Measurements from ENCODE around the gene NAV3.
A peak's percentile ranks its signal among the peaks of the same experiment; 100 is the strongest.

The NAV3 gene

DNA sequence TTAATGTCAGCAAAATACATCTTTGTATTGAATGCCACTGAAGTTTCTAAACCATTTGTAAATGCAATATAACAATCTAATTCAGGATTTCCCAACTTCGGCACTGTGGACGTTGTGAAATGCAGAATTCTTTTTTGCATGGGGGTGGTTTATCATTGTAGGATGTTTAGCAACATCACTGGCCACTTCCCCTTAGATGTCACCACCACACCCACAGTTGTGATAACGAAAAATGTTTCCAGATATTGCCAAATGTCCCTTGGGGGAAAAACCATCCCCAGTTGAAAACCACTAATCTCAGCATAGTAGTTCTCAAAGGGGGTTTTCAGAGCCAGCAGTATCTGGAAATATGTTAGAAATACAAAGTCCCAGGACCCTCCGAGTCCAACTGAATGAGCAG is 203.3 kb downstream of the NAV3 start:
- intact Hi-C loops (cut with DNase I), result no loop called here
- no peak for DNase-seq

DNA sequence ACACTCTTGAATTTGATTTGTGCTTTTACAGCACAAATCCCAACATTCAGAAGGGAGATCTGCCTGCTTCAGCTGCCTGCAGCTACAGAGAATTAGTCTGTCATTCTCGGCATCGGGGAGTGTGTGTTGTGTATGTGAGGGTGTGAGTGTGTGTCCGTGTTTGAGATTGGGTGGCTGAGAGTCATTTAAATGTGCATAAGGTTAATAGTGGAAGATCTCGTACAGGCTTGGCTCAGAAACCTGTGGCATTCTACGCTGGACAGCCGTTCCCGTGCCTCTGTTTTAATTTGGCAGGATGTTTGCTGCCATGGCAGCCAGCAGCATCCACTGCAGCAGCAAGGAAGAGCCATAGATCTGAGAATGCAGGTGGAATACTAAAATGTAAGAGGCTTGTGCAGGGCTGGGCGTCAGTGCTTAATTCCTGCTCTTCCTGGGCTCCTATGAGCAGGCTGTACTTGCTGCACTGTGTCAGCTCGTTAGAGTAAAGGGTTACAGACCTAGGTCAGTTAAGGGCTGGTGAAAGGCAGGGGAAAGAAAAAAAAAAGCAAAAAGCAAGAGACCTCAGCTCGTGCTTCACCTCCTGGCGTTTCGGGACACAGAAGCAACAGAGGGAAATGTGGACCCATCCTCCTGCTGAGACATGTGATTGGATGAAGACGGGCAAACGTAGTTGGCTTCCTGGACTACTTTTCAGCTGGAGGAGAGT is 205.4 kb downstream of the NAV3 start:
- intact Hi-C loops (cut with DNase I), result no loop called here

DNA sequence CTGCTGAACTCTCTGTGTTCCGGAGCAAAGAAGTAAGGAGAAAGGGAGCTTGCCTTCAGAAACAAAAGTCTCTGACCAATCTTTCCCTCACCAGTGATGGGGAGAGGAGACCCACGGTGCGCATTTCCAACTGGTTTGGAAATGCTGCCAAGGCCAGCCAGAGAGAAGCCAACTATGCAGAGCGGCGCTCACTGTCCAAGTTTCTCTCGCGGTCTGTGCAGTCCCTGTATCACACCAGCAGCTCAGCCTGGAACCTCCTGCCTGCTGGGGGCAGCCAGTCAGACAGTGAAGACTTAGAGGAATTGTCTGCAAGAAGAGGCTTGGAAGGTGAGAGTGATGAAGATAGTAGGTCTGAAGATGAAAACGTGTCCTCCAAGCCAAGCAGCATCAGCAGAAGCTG is 206.2 kb downstream of the NAV3 start:
- DNase-seq, result peak in 5 of 10 donors; percentile 9 to 82 (median 67)
- intact Hi-C loops (cut with DNase I), result no loop called here

More for the DNA sequence above, 205.4 kb downstream of the NAV3 start:
- DNase-seq, result peak in 7 of 10 donors; percentile 14 to 77 (median 27)

DNA sequence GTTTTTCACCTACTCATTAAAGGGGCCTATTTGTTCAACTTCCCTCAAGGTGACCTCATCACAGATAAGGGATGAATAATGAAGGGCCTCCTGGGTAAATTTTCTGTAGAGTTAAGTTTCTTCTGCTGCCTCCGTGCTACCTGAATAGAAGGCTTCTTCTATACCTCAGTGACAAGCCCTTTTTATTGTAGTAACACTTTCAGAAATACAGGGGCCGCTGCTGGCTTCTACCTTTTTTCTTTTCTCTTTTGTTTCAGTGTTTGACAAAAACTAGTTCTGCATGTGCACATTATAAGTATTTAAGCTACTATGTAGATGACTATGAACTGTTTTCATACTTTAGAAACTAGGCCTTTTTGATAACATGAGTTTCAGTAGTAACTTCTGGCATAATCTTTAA is 207.0 kb downstream of the NAV3 start:
- intact Hi-C loops (cut with DNase I), result no loop called here
- DNase-seq, result no peak

DNA sequence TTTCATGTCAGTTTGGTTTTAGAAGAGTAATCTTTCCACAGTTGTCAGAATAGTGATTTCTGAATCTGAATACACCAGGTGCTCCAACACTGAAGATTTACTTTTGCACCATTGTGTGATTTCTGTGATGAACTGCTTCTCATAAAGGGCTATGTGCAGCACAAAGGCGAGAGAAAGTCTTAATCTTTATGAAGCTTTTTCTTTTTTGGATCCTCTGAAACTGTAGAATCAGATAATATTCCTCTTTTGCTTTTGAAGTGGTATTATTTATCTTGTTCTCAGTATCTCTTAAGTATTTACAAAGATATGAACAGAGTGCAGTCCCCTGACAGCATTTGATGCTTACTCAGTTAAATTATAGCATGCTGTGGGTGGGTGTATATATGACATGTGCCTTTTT is 207.8 kb downstream of the NAV3 start:
- DNase-seq, result no peak
- intact Hi-C loops (cut with DNase I), result no loop called here

DNA sequence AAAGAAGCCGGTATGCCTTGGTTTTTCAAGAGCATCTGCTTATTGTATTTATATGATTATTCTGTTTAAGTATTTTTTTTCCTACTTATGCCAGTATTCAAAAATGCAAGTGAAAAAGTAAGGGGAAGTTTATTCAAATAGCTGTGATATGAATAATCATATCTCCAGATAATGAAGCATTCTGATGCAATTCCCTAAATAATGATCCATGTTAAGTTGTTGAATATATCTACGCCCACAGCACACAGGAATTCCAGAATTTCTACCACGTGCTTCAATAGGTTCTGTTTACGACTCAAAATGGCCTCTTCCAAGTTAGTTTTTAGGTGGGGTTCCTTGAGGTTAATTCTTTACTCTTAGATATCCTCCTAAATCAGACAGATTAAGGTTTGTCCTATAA is 208.3 kb downstream of the NAV3 start:
- intact Hi-C loops (cut with DNase I), result no loop called here
- no peak for DNase-seq

DNA sequence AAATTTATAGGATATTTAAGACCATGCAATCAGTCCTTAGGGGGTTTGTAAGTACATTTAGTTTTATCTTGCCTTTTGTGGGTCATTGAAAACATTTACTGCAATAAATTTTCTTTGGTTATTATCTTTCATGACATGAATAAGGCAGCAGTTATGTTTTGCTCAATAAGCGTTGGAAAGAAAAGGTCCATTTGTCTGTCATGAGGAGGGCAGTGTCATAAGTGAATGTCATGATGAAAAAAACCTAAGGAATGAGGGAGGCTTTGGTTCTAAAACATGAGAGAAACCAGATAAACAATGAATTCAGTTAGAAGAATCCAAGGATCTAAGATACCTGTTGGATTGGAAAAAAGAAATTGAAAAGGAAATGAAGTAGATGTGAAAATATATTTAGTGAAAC is 209.4 kb downstream of the NAV3 start:
- no peak for DNase-seq

DNA sequence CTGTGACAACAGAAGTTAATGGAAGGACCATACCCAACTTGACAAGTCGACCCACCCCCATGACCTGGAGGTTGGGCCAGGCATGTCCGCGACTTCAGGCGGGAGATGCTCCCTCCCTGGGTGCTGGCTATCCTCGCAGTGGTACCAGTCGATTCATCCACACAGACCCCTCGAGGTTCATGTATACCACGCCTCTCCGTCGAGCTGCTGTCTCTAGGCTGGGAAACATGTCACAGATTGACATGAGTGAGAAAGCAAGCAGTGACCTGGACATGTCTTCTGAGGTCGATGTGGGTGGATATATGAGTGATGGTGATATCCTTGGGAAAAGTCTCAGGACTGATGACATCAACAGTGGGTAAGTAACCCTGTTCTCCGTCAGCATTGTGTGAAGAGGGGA is 220.1 kb downstream of the NAV3 start:
- peak in 2 of 10 donors; percentile 47 to 48 for DNase-seq
- intact Hi-C loops (cut with DNase I), result no loop called here

More for the DNA sequence above, 209.4 kb downstream of the NAV3 start:
- intact Hi-C loops (cut with DNase I), result no loop called here

DNA sequence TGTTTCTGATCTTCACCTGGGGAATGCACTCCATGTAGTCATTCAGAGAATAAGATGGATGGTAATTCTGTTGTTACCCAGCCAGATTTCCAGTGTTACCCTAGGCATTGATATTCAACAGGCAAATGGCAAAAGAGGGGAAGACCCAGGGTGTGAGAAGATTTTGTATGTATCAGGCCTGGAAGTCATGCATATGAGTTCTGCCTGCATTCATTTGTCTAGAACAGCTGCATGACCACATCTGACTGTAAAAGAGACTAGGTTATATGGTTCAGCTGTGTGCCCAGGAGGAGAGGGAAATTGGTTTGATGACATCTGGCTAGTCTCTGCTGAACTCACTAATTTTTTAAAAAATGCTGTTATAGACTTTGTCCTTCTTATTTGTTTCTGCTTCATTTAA is 224.9 kb downstream of the NAV3 start:
- intact Hi-C loops (cut with DNase I), result no loop called here
- DNase-seq, result no peak

DNA sequence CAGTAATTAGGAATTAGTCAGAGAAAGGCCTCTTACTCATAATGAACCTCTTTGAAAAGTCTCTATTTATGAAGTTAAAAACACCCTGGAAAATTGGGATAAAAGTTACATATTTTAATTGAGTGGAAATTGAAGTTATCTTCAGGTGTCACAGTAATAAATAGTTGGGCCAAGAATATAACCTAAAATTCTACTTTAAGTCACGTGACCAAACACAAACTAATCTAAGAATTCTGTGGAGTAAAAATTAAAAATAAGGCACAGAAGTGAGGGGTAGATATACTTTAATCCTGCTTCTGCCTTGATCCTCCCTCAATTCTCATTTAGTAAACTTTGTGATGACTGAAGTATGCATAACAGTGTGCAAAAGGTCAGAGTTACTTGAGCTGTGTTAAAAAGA is 226.4 kb downstream of the NAV3 start:
- DNase-seq, result no peak
- intact Hi-C loops (cut with DNase I), result no loop called here

DNA sequence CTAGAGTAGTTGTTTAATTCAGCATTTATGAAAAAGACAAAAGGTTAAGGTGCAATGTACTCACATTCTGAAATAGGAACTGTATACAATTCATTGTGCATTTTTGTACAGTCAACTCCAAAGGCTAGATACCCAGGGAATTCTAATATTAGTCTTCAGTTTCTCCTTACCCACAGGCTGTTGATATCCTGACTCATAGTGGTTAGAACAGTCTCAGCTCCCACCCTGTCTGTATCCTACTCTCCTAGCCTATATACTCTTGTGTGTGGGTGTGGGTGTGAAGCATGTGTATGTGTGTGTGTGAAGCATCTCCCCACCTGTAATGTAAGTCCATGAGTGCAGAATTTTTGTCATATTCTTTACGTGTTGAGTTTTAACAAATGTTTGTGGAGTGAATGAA is 229.5 kb downstream of the NAV3 start:
- intact Hi-C loops (cut with DNase I), result no loop called here
- DNase-seq, result no peak

DNA sequence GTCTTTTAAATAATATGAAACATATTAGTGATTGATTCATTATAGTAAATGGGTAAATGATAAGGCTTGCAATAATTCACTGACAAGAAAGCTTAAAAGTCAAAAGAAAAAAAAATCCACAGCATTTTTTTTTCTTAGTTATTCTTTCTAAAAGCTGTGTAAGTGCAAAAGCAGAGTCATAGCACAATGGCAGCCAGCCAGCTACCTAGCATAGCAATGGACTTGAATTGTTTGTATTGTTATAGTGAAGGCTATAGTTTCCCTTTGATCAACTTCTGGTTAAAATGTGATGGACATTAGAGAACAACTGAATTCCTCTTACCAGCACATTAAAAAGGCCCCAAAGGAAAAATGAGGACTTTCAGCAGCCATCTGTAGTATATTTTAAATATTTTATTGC is 232.1 kb downstream of the NAV3 start:
- intact Hi-C loops (cut with DNase I), result no loop called here
- DNase-seq, result peak in 8 of 10 donors; percentile 28 to 79 (median 44)

DNA sequence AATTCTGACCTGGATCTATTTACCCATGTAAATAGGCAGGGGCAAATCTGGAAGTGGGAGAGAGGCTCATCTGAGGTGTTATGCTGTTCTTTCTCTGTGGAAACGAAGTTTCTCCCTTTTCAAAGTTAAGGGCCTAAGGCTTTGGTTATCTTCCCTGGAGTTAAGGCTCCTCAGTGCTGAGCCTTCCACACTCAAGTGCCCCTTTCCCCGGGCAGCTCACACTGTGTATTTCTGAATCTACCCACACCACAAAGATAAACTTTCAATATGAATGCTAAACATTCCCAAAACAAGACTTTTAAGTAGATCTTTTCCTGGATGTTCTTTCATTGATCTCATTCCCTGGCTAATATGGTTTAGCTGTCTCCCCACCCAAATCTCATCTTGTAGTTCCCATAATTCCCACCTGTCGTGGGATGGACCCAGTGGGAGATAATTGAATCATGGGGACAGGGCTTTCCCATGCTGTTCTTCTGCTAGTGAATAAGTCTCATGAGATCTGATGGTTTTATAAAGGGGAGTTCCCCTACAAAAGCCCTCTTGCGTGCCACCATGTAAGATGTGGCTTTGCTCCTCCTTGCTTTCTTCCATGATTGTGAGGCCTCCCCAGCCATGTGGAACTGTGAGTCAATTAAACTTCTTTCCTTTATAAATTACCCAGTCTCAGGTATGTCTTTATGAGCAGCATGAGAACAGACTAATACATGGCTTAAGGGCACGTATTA is 251.1 kb downstream of the NAV3 start:
- no peak for DNase-seq
- intact Hi-C loops (cut with DNase I), result no loop called here

DNA sequence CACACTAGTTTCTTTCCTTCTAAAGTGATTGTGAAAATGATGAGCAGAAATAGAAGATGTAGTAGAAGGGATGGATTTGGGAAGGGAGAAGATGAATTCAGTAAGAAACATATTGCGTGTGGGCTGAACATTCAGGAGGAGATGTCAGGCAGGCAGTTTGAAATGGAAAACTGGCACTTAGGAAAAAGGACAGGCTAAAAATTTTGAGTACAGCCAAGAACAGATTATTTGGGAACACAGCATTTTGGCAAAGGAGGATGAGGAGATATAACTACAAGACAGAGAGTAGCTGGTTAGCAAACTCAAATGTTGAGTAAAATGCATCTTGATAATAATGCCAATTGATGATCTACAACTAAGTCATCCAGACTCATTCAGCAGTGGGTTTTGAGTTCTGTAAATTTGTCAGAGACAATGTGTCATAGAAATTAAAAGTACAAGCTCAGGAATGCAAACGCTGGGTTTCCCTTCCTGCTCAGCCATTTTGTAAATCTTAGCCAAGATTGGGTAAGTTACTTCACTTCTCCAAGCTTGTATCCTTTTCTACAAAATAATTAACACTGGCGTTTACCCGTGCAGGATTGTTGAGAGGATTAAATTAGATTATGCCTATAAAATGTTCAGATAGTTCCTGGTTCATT is 255.0 kb downstream of the NAV3 start:
- intact Hi-C loops (cut with DNase I), result no loop called here
- no peak for DNase-seq

DNA sequence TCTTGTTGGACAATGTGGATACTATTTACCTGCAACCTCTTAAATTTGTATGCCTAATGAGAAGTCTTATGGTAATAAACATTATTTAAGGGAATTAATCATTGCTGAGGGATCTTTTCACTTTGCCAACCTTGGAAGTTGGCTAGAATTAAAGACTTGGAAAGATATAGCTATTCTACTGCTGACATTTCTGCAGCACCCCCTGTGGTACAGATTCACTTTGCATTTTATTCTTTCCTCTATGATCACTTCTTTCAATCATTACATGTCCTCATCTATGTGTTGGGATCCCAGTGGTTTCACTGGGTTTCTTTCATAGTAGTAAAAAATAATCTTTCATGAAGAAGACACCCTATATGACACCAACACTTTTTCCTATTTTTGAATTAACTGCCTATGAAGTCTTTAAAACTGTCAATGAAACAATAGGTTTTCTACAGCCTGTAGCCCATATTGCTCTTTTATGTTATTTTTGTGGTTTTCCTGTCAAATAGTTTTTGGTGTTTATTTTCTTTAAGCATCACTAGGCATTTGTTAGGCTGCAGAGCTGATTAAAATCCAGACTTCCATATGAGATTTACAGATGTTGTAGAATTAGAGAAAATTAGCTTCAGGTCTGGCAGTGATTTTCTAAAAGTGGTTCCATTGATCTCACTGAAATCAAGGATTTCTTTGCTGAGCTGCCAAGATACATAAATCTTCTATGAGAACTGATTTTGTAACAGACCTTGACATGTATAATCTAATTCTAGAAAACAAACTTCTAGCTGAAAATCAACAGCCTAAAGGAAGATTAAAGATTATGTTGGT is 256.1 kb downstream of the NAV3 start:
- intact Hi-C loops (cut with DNase I), result no loop called here
- DNase-seq, result no peak

DNA sequence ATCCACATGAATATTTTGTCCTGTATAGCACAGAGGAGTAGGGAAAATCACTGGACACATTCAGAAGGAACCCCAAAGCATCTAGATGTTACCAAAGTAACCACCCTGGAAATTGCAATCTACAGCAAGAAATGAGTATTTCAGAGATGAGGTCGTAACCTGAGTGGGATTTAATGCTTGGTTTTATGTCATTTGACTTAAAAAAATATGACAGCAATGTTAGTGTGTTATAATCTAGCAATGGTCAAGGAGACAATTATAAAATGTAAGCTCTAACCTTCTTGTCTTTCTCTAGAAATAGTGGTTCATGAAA is 256.6 kb downstream of the NAV3 start:
- intact Hi-C loops (cut with DNase I), result no loop called here
- no peak for DNase-seq

DNA sequence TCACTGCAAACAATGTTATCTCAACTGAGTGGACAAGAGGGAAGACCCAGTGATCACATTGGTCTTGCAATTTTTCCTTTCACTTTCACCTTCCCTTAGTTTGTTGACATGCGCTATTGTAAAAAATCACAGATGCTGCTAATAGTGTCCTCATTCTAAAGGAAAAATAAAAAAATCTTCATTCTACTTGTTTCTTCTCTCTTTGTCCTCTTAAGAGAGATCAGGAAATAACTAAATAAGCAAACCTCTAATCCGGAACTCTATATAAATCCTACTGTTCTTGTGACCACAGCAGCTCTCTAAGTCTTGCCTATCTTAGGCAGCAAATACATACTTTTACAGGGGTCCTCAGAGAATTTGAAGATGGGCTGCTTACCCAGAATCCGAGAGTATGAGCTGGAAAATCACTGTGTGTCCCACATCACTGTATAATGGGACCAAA is 257.7 kb downstream of the NAV3 start:
- intact Hi-C loops (cut with DNase I), result no loop called here
- no peak for DNase-seq

DNA sequence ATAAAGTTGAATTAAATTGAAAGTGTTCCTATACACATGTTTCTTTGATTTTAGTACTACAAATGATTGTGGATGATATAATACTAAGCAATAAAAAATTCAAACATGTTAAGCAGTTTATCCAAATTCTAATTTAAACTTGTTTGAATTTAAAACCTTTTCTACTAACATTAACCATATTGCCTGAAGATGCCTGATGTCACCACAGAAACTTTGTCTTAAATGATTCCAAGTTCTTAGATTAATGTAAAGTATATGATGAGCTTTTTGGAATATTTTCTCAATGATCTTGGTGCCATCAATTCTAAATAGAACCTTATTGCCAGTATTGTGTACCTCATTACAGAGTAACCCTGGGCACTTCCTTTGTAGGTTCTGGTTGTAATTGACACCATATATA is 259.6 kb downstream of the NAV3 start:
- intact Hi-C loops (cut with DNase I), result no loop called here
- no peak for DNase-seq

DNA sequence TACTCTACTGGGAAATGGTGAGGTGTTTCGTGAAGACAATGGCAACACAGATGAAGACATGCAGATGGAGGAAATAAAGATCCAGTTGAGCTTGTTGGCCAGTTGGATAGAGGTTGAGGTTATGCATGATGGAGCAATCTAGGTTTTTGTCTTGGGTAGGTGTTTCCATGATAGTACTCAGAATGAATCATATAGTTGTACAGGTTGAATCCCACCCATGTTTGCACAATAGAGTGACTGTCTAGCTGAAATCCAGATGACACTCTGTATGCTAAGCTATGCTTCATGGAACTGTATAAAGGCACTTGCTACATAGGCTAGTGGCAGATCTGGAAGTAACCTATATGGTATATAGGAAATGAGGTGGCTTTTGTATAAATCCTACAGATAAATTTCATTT is 264.9 kb downstream of the NAV3 start:
- intact Hi-C loops (cut with DNase I), result loop anchor here (5.0 kb wide), 1 partner anchor 93 kb away; no protein-coding TSS in a partner anchor

DNA sequence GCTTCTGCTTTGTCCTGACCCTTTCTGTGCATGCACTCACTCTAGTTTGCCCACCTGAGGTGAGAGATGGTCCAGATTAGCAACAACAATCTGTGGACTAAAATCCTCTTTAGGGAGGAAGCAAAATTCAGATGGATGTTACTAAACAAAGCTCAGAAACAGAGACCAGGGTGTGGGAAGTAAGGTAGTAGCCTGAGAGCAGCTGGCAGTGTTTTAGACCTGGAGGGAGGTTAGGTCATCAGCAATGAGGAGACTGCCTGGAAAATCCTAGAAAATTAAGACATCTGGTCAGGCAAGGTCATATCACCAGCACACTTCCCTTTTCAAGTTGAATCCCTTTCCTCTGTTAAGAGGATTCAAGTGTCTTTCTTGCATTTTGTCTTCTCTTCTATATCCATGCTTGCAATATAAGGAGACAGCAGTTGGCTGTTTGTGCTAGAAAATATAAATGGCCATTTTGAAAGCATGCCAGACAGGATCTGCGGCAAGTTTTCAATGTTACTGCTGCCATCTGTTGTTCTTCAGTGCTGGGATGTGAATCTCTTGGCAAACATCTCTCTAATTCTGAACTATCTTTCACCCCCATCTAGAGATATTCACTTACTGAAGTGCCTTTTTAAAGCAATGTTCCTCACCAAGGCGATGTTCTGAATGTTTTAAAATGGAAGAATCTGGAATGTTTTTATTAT is 266.4 kb downstream of the NAV3 start:
- peak in 2 of 10 donors; percentile 44 to 52 for DNase-seq
- intact Hi-C loops (cut with DNase I), result loop anchor here (5.0 kb wide), 1 partner anchor 95 kb away; no protein-coding TSS in a partner anchor

More for the DNA sequence above, 264.9 kb downstream of the NAV3 start:
- no peak for DNase-seq
